ENCODE results near the gene RAMP2. TPM values are rescaled to one million over a fixed set of nuclear protein-coding genes. Genes with fewer than 3 reads are reported as not detected.

Gene RAMP2
- polyA plus RNA-seq, 1 donor: 45.9 TPM

DNA sequence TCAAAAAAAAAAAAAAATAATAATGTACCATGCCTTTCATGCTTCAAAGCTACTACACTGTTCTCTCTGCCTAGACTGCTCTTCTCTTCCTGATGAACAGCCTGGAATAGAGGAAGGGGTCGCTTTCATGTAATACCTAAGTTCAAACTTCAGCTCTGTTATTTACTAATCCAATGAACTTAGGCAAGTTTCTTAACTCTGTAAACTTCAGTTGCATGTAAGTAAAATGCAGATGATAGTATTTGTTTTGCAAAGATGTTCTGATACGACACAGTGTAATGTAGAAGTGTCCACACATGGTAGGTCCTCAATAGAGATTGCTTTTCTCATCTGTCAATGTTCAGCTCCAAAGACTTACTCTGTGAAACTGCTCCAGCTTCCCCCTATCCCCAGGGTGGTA is 30.9 kb downstream of the RAMP2 start:
- Histone ChIP-seq H3K36me3 (ENCODE audit: control insufficient read depth, insufficient read depth, low read length) (peaks cover 31% of the 10 kb centered on the region), H3K27ac (ENCODE audit: low read length) (no peak overlapping the region), H3K4me1 (ENCODE audit: control insufficient read depth, insufficient read depth, low read length) (peaks cover 17% of the 10 kb centered on the region), H3K9me3 (ENCODE audit: control insufficient read depth, low read depth, low read length) (no peaks in the 10 kb centered on the region), H3K27me3 (ENCODE audit: control insufficient read depth, insufficient read depth, low read length) (peaks cover 3% of the 10 kb centered on the region), H3K4me3 (ENCODE audit: low read length) (no peak overlapping the region)
- no peak for DNase-seq
- no CpG with 5 or more reads among the region's 2 CpGs for WGBS (ENCODE audit: insufficient coverage, low lambda C conversion rate)

GRCh38 chr17:42792545-42792944 is 31.5 kb downstream of the RAMP2 start:
- H3K27ac ChIP-seq (ENCODE audit: low read length): no peak overlapping the region
- peaks cover 20% of the 10 kb centered on the region for H3K4me1 ChIP-seq (ENCODE audit: control insufficient read depth, insufficient read depth, low read length)
- H3K9me3 ChIP-seq (ENCODE audit: control insufficient read depth, low read depth, low read length): no peaks in the 10 kb centered on the region
- no peak for DNase-seq
- peaks cover 1% of the 10 kb centered on the region for H3K27me3 ChIP-seq (ENCODE audit: control insufficient read depth, insufficient read depth, low read length)
- no peak overlapping the region for H3K4me3 ChIP-seq (ENCODE audit: low read length)
- H3K36me3 ChIP-seq (ENCODE audit: control insufficient read depth, insufficient read depth, low read length): peaks cover 26% of the 10 kb centered on the region
- no CpG with 5 or more reads among the region's 5 CpGs for WGBS (ENCODE audit: insufficient coverage, low lambda C conversion rate)

DNA sequence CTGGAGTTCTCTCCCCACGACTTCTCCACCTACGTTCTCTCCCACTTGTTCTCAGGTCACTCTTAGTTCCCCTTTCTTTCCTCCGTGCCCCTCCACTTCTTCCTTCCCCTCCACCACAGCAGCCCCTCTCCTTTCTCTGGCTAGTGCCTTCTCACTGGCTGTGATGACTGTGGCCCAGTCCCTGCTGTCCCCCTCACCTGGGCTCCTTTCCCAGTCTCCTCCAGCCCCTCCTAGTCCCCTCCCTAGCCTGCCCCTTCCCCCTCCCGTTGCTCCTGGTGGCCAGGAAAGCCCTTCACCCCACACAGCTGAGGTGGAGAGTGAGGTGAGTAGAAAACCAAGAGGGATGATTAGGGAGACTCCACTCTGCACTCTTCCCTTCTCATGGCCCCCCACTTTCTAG is 34.0 kb downstream of the RAMP2 start:
- Histone ChIP-seq H3K36me3 (ENCODE audit: control insufficient read depth, insufficient read depth, low read length) (peaks cover 20% of the 10 kb centered on the region), H3K27me3 (ENCODE audit: control insufficient read depth, insufficient read depth, low read length) (no peaks in the 10 kb centered on the region), H3K4me3 (ENCODE audit: low read length) (no peak overlapping the region), H3K27ac (ENCODE audit: low read length) (no peak overlapping the region), H3K9me3 (ENCODE audit: control insufficient read depth, low read depth, low read length) (peaks cover 3% of the 10 kb centered on the region), H3K4me1 (ENCODE audit: control insufficient read depth, insufficient read depth, low read length) (peaks cover 30% of the 10 kb centered on the region)
- WGBS (ENCODE audit: insufficient coverage, low lambda C conversion rate): 84% methylated on average over 3 of the region's 4 CpGs
- no peak for DNase-seq

DNA sequence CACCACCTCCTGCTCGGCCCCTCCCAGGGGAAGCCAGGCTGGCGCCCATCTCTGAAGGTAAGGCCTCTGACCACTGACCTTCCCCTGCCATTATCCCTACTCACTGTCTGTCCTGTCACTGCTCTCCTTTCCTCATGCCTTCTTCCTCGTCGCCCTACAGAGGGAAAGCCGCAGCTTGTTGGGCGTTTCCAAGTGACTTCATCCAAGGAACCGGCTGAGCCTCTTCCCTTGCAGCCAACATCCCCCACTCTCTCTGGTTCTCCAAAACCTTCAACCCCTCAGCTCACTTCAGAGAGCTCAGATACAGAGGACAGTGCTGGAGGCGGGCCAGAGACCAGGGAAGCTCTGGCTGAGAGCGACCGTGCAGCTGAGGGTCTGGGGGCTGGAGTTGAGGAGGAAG is 34.4 kb downstream of the RAMP2 start:
- Histone ChIP-seq H3K4me3 (ENCODE audit: low read length) (no peak overlapping the region), H3K36me3 (ENCODE audit: control insufficient read depth, insufficient read depth, low read length) (peaks cover 20% of the 10 kb centered on the region)

DNA sequence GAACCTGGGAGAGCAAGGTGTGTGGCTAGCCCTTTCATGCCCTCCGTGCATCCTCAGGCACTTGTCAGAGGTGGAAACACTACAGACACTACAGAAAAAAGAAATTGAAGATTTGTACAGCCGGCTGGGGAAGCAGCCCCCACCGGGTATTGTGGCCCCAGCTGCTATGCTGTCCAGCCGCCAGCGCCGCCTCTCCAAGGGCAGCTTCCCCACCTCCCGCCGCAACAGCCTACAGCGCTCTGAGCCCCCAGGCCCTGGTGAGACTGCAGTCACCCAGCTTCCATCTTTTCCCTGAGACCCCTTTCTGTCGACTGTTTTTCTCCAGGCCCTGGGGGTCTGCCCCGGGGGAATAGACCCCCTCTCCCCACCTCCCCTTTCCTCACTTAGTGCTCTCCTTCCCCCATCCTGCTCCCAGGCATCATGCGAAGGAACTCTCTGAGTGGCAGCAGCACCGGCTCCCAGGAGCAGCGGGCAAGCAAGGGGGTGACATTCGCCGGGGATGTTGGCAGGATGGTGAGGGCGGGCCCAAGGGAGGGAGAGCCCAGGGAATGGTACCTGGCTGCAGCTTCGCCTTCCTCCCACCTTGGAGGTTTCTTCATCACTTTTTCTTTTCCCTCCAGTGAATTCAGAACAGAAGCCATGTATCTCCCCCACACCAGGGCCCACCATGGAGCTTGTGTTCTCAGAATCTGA is 35.2 kb downstream of the RAMP2 start:
- 100% methylated on average over 1 of the region's 18 CpGs for WGBS (ENCODE audit: insufficient coverage, low lambda C conversion rate)
- DNase-seq: no peak
- Histone ChIP-seq H3K4me3 (ENCODE audit: low read length) (no peak overlapping the region), H3K36me3 (ENCODE audit: control insufficient read depth, insufficient read depth, low read length) (peaks cover 20% of the 10 kb centered on the region), H3K4me1 (ENCODE audit: control insufficient read depth, insufficient read depth, low read length) (peaks cover 30% of the 10 kb centered on the region), H3K27ac (ENCODE audit: low read length) (peak overlapping the region; percentile 92), H3K9me3 (ENCODE audit: control insufficient read depth, low read depth, low read length) (peaks cover 3% of the 10 kb centered on the region), H3K27me3 (ENCODE audit: control insufficient read depth, insufficient read depth, low read length) (no peaks in the 10 kb centered on the region)

More for the DNA sequence above, 34.4 kb downstream of the RAMP2 start:
- Histone ChIP-seq H3K27me3 (ENCODE audit: control insufficient read depth, insufficient read depth, low read length) (no peaks in the 10 kb centered on the region), H3K9me3 (ENCODE audit: control insufficient read depth, low read depth, low read length) (peaks cover 3% of the 10 kb centered on the region), H3K4me1 (ENCODE audit: control insufficient read depth, insufficient read depth, low read length) (peaks cover 30% of the 10 kb centered on the region), H3K27ac (ENCODE audit: low read length) (no peak overlapping the region)
- WGBS (ENCODE audit: insufficient coverage, low lambda C conversion rate): no CpG with 5 or more reads among the region's 10 CpGs
- no peak for DNase-seq

DNA sequence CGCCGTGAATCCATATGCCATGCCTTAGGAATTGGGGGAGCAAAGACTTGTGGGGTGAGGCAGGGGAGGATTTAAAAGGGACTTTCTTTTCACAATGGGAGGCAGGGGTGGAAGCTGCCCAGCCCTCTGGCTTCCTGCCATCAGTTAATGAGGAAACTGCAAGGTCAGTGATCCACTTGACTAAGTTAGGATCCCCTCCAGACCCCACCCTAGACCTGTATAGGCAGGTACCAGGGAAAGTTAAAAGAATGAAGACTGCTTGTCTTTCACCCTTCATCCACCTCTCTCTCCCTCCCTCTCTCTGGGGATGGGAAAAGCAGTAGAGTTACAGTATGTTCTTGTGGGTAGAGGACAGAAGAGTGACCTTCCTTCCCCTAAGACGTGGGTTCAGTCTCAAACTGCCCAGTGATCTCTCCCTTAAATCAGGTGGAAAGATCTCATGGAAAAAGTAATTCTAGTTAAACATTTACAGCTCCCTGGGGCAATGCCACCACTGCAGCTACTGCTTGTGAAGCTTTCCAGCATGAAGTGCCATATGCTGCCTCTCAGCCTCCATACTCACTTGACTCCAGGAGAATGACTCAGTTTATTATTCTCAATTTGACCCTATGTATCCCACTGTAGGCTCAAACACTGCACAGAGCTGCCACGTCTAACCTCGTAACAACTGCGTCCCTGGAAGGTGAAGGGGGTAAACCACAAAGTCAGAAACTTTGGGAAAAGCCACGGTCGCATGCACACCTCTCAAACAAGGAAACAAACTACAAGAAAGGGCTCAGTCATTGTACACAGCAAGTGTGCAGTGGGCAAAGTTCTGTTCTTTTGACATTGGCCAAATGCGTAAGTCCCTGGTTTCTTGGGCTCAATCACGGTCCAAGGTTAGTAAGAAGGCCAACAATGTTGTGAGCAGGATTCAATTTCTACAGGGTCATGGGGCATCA is 36.3 kb downstream of the RAMP2 start:
- Histone ChIP-seq H3K4me3 (ENCODE audit: low read length) (peak overlapping the region; percentile 97), H3K4me1 (ENCODE audit: control insufficient read depth, insufficient read depth, low read length) (peaks cover 30% of the 10 kb centered on the region), H3K27ac (ENCODE audit: low read length) (peak overlapping the region; percentile 92), H3K36me3 (ENCODE audit: control insufficient read depth, insufficient read depth, low read length) (peaks cover 20% of the 10 kb centered on the region), H3K27me3 (ENCODE audit: control insufficient read depth, insufficient read depth, low read length) (no peaks in the 10 kb centered on the region), H3K9me3 (ENCODE audit: control insufficient read depth, low read depth, low read length) (peaks cover 3% of the 10 kb centered on the region)
- DNase-seq: peak; percentile 81 to 92
- WGBS (ENCODE audit: insufficient coverage, low lambda C conversion rate): no CpG with 5 or more reads among the region's 10 CpGs

DNA sequence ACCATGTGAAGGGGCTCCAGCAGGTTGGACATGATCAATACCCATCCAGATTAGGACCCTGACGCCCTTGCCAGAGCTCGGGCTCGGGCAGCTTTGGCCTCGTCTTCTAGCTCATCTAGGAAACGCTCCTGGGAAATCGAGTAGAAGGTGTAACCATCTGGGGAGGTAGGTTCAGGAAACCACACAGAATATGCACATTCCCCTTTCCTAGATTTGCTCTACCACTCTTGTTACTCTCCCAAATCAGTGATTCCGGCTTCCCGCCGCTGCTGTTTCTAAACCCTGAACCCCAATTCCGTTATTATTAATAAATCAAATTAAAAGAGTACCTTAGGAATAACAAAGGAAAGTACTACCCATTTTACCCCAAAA is 37.0 kb downstream of the RAMP2 start:
- 19% methylated on average over 3 of the region's 10 CpGs for WGBS (ENCODE audit: insufficient coverage, low lambda C conversion rate)
- Histone ChIP-seq H3K4me1 (ENCODE audit: control insufficient read depth, insufficient read depth, low read length) (peaks cover 34% of the 10 kb centered on the region), H3K27me3 (ENCODE audit: control insufficient read depth, insufficient read depth, low read length) (no peaks in the 10 kb centered on the region), H3K9me3 (ENCODE audit: control insufficient read depth, low read depth, low read length) (peaks cover 3% of the 10 kb centered on the region), H3K36me3 (ENCODE audit: control insufficient read depth, insufficient read depth, low read length) (peaks cover 20% of the 10 kb centered on the region), H3K27ac (ENCODE audit: low read length) (peak overlapping the region; percentile 92), H3K4me3 (ENCODE audit: low read length) (peak overlapping the region; percentile 97)
- no peak for DNase-seq

DNA sequence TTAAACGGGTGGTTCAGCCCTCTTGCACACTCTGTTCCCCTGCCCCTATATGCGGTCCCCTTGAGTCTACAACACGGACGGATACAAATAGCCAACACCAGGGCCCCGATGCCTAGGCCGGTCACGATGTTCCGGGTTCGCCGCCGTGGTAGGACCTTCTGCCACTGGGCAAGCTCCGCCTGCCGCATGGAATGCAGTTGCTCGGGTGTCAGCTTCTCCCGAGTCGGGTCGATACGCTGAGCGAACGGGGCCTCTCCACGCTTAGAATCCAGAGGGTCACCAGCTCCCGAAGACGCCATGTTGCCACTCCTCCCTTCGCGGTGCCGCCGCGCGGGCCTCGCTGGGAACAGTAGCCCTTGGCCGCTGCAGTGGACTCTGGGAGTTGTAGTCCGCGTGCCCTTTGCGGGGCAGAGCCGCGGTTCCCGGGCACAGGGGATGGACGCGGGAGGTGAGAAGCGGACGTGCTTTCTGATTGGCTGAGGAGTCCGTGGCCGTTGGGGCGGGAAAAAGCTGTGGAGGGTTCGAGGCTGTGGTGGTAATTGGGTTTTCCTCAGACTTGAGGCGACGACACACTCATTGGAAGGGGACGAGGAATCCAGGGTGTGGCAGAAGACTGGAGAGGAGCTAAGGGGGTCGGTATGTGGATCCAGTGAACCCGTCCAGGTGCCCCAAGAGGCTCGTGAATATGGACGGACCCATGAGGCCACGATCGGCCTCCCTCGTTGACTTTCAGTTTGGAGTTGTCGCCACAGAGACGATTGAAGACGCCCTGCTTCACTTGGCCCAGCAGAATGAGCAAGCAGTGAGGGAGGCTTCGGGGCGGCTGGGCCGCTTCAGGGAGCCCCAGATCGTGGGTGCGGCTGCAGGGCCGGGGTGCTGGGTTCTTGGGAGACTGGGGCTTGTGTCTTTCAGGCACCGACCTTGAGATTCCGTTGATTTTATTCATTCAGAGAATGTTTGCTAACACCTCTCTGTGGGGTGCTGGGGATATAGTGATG is 37.7 kb downstream of the RAMP2 start, which contains the start of the genes CNTD1 and COA3:
CNTD1 (plus strand) TSS at position 479 of the 998 bp plus-strand sequence; CDS start at position 686, 207 bp downstream.
COA3 (minus strand) TSS at position 322 of the 998 bp plus-strand sequence; CDS start at position 299, 23 bp downstream.
- Histone ChIP-seq H3K36me3 (ENCODE audit: control insufficient read depth, insufficient read depth, low read length) (peaks cover 20% of the 10 kb centered on the region), H3K9me3 (ENCODE audit: control insufficient read depth, low read depth, low read length) (peaks cover 3% of the 10 kb centered on the region), H3K27me3 (ENCODE audit: control insufficient read depth, insufficient read depth, low read length) (no peaks in the 10 kb centered on the region), H3K4me1 (ENCODE audit: control insufficient read depth, insufficient read depth, low read length) (peaks cover 40% of the 10 kb centered on the region), H3K27ac (ENCODE audit: low read length) (peak within 1 kb of the TSS; percentile 92), H3K4me3 (ENCODE audit: low read length) (peak within 1 kb of the TSS; percentile 97)
- no CpG with 5 or more reads among the region's 66 CpGs for WGBS (ENCODE audit: insufficient coverage, low lambda C conversion rate)
- peak; percentile 83 to 90 for DNase-seq

DNA sequence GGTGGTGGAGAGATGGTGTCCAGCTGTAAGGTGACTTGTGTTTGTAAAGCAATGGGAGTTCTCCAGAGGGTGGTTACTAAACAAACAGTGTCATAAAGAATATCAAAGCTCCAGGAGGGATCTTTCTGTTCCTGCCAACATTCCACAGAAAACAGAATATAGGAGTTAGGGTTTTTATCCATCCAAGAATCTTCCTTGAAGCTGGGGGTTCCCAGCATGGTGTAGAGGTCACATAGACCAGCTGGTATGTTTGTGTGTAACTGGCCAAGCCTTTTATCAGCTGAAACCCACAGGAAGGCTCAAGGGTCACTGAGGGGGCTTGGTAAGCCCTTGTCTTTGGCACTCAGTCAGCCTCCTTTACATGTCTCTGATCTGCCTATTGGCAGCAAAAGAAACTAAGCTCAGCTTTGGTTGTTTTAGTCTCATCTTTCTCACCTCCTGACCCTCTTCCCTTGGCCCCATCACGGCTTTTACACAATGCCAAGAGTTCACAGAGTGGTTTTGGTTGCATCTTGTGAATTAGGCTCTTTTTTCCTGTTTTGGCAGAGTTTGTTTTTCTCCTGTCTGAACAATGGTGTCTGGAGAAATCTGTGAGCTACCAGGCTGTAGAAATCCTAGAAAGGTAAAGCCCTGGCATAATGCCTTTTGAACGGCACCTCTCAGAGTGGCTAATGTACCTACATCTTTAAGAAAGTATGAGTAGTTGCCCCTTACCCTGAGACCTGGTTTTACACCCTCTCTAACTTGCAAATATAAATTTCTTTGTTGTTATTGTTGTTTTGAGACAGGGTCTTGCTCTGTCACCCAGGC is 42.3 kb downstream of the RAMP2 start:
- Histone ChIP-seq H3K4me1 (ENCODE audit: control insufficient read depth, insufficient read depth, low read length) (peaks cover 41% of the 10 kb centered on the region), H3K27me3 (ENCODE audit: control insufficient read depth, insufficient read depth, low read length) (no peaks in the 10 kb centered on the region), H3K36me3 (ENCODE audit: control insufficient read depth, insufficient read depth, low read length) (no peaks in the 10 kb centered on the region), H3K27ac (ENCODE audit: low read length) (peak overlapping the region; percentile 54), H3K9me3 (ENCODE audit: control insufficient read depth, low read depth, low read length) (peaks cover 3% of the 10 kb centered on the region), H3K4me3 (ENCODE audit: low read length) (no peak overlapping the region)
- DNase-seq: no peak
- WGBS (ENCODE audit: insufficient coverage, low lambda C conversion rate): 40% methylated on average over 1 of the region's 2 CpGs
